H54 (cell line): ENCODE data around the gene PWP2.
"Not testable (repeated sequence)": the region's sequence is repeated elsewhere in the genome, so short reads cannot be mapped to it uniquely, and the experiment has no call there.

Experiments used
- DNase-seq: peaks from one replicate; pipeline ENCODE4 v3.0.0; 2011; ENCODE audit warnings: low spot score, mixed read lengths; ENCODE audit not compliant: insufficient read length
- FAIRE-seq: peaks from 3 replicates; lab custom pipeline; 2011; peaks lifted over from hg19 to GRCh38; lab: Jason Lieb, UNC
- POLR2A ChIP-seq: IDR thresholded peaks from 2 replicates; pipeline ENCODE4 v1.6.1; 2011; ENCODE audit warnings: low read depth, mild to moderate bottlenecking, low read length

PWP2 gene

DNA sequence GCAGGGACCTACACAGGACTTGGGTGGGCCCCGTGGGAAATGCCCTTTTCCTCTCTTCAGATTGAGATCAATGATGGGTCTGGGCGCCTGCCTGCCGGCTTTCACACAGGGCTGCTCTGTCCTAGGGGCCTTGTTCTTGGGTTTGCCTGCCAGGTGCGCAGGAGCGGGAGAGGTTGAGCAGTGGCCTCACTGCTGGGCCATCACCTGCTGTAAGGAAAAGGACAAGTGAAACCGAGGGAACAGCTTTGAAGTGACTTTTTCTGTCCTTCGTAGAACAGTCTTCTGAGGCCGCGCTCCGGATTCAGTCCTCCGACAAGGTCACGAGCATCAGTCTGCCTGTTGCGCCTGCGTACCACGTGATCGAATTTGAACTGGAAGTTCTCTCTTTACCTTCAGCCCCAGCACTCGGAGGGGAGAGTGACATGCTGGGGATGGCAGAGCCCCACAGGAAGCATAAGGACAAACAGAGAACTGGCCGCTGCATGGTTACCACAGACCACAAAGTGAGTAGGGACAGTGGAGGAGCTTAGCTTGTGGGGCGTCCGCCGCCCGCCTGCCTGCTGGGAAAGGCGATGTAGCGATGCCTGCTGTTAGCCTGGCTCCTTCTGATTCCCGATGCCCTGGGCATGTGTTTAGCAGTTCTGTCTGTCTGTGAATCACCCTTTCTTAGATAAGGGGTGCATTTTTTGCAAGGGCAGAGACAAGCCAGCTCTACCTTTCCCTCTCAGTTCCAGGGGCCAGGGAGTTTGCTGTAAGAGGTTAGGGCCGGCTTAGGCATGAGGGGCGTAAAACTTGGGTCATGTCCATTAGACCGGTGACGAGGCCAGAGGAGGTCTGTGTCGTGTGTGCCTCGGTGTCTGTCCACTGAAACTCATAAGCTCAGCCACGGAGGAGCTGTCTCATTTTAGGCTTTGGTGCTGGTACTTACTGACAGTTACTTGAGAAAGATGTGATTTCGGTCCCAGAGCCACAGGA is 19.5 kb upstream of the PWP2 start:
- no peak for TF ChIP-seq POLR2A
- FAIRE-seq (no peak), DNase-seq (no peak)

DNA sequence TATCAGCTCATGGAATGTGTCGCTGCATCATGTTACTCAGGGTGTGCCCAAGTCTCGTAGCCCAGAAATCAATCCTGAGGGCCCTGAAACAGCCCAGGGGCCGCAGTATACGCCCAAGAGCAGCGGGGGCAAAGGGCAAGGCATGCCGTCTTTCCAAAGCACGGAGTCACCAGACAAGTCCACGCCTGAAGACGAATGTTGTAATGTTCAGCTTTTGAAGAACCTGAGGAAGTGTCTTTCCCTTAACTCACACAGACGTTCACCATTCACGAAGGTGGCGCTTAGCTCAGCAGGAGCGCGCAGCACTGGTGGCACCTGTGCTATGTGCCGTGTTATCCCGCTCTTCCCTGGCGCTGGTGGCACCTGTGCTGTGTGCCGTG is 18.8 kb upstream of the PWP2 start:
- no peak for TF ChIP-seq POLR2A
- FAIRE-seq (no peak), DNase-seq (no peak)

DNA sequence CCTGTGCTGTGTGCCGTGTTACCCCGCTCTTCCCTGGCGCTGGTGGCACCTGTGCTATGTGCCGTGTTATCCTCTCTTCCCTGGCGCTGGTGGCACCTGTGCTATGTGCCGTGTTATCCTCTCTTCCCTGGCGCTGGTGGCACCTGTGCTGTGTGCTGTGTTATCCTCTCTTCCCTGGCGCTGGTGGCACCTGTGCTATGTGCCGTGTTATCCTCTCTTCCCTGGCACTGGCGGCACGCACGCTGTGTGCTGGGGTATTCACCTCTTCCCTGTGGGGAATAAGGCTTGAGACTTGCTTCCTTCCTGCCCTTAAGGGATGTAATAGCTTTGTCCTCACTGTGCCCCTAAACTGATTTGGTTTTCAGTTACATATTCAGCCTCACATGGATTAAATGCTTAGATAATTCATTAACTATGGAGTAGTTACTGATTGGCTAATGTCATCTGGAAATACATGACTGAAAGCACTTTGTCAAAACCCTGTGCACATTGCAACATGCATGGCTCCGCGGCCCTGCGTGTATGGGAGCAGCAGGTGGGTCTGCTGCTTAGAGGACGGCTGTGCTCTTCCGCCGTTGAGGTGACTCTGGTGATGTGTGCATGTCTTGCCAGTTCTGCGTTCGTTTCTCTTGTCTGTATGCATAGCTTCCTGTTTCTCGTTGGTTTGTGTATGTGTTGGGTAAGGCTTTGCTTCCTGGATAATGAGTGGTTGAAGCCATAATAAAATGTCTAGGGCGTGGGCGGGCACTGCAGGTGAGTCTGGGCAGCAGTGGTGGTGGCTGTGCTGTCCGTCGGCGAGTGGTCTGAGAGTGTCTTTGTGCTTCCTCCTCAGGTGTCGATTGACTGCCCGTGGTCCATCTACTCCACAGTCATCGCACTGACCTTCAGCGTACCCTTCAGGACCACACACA is 17.9 kb upstream of the PWP2 start:
- FAIRE-seq = no peak
- no peak for TF ChIP-seq POLR2A
- DNase-seq = no peak

DNA sequence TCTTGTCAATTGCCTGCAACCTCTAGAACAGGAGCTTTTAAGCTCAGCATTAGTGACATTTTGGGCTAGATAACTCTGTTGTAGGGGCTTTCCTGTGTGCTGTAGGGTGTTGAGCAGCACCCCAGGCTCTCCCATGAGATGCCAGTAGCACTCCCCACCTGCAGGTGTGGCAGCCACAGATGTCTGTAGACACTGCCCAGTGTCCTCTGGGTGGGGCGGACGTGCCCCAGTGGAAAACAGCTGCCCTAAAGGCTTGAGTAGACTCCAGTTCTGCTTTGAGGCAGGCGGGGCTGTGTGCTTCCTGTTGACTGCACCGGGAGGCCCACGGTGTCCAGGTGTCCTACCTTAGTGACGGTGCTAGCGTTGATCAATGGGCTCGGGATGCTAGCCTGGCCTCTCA is 16.9 kb upstream of the PWP2 start:
- no peak for DNase-seq
- no peak for FAIRE-seq
- TF ChIP-seq POLR2A = no peak

DNA sequence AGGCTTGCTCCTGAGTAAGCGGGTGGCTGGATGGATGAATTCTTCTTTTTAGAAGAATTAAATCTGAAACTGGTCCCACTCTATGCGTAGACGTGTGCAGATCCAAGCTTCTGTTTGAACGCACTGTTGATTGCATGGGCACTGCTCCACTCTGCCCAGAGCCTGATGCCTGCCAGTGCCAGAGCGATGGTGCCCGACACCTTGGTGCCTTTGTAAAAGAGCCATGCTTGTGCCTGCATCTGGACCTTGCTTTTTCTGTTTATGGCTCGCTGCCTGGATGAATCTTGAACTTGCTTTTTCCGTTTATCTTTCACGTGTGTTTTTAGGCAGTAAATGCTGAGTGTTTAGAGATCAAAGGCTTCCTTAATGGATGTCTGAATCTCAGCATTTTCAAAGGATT is 15.0 kb upstream of the PWP2 start:
- no peak for DNase-seq
- TF ChIP-seq POLR2A = no peak
- FAIRE-seq = no peak

DNA sequence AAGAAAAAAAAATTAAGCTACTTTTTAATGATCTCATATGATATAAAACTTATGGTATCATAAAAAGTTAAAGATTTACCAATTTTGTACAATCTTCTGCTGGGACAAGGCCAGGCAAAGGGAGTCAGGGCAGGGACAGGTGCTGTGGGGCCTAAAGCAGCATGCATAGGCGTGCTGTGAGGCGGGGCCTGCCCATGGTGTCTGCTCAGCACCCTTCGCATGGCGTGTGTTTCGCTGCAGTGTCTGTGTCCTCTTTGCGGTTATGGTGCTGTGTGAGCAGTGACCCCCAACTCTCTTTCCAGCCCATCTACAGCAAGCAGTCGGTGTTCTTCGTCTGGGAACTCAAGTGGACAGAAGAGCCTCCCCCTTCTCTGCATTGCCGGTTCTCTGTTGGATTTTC is 13.4 kb upstream of the PWP2 start:
- DNase-seq (no peak), FAIRE-seq (no peak)
- TF ChIP-seq POLR2A = no peak

DNA sequence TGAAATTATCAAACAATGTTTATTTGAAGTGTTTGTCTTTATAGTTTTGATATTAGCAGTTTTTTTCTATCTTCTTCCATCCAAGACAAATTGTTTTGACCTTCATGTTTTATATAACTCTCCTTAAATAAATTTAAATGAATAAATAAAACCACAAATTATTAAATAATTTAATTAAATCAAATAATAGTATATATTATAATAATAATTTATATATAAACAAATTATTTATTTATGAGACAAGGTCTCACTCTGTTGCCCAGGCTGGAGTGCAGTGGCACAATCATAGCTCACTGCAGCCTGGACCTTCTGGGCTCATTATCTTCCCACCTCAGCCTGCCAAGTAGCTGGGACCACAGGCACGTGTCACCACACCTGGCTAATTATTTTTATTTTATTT is 12.4 kb upstream of the PWP2 start:
- FAIRE-seq (no peak), DNase-seq (no peak)
- TF ChIP-seq POLR2A = no peak

DNA sequence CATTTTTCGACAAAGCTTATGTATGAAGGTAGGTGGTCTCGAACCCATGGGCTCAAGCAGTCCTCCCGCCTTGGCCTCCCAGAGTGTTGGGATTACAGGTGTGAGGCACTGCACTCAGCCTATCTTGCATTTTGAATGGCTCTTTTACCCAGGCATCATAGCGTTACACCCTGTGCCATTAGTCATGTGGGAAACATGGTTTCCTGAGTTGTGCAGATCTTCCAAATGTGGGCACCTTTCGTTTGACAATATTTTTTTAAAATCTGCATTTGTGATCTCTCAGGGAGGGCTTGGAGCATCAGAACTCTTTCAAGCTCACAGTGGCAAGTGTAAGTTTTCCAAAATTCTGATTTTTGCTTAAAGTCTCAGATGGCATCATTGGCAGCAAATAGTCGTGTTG is 8.7 kb upstream of the PWP2 start:
- FAIRE-seq, DNase-seq: not testable (repeated sequence)

DNA sequence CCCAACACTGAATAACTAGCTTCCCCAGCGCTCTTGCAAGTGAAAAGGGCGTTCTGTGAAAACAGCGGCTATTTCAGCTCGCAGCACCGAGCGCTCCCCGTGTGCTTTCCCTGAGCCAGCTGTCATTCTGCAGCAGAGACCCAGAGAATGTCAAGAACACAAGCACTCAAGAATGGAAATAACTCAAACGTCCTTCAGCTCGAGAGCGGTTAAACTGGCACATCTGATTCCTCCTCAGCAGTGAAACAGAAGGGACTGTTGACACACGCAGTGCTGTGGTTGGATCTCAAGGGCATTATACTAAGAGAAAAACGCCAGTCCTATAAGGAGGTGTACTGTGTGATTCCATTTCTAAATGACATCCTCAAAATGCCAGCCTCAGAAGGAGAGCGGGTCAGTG is 8.2 kb upstream of the PWP2 start:
- DNase-seq = not testable (repeated sequence)

DNA sequence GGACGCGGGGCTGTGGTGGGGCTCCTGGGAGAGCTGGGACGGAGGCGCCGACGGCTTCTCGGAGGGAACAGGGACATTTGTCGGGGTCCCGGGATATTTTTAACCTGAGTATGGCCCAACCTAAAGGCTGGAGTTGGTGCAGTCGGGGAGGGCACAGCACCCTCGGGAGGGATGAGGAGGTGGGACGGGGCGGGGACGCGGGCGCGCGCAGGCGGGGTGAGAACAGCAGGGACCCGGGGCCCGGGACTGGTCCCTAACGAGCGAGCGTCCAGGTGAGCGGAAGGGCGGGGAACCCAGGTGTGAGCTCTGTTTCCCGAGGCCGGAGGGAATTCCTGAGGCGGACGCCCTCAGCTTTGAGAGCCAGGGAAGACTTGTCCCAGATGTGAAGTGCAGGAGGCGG is 390 bp downstream of the PWP2 start:
- not testable (repeated sequence) for FAIRE-seq, DNase-seq

More for the DNA sequence above, 8.2 kb upstream of the PWP2 start:
- FAIRE-seq = not testable (repeated sequence)

DNA sequence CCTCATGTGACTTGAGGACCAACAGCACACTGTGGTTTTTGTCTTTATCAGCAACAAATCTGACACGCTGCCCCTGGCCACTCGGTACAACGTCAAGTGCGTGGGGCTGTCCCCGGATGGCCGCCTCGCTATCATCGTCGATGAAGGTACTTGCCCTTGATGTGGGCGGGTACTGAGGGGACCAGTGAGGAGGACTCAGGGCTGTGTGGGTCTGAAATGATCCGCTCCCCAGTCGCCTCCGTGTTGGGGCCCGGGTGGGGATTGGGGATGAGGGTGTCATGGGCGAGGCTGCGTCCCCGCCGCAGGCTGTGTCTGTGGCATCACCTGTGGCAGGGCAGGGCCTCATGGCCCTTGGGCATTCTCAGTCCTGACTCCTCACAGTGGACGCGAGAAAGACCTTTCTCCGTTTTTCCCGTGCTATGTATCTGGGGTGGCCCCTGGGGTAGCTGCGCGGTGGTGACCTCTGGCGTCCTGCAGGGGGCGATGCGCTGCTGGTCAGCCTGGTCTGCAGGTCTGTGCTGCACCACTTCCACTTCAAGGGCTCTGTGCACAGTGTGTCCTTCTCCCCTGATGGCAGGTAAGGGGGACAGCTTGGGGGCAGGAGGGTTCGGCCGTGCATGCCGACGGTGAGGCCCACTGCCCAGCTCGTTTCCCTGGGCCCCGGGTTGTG is 6.6 kb downstream of the PWP2 start:
- FAIRE-seq, DNase-seq: not testable (repeated sequence)

DNA sequence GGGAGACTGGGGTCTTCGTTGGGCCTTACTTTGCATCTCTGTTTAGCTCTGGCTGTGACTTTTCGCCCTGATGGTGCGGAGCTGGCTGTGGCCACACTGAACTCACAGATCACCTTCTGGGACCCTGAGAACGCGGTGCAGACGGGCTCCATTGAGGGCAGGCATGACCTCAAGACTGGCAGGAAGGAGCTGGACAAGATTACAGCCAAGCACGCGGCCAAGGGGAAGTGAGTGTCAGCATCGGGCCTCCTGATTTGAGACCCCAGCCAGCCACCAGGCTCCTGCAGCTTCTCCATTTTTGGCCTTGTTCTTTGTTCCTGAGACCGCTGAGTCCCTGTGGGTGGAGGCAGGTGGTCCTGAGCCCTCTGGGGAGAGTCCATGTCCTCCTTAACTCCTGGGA is 14.9 kb downstream of the PWP2 start:
- DNase-seq, FAIRE-seq: not testable (repeated sequence)

DNA sequence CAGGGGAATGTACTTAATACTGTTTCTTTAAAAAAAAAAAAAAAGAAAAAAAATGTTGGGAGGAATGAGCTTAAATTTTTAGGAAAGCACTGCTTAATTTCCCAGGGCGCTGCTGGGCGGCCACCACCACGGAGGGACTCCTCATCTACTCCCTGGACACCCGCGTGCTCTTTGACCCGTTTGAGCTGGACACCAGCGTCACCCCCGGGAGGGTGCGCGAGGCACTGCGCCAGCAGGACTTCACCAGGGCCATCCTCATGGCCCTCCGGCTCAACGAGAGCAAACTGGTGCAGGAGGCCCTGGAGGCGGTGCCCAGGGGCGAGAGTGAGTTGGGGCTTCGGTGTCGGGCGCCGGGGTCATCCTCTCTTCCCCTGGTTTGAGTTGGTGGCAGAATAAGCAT is 20.6 kb downstream of the PWP2 start:
- not testable (repeated sequence) for FAIRE-seq, DNase-seq

DNA sequence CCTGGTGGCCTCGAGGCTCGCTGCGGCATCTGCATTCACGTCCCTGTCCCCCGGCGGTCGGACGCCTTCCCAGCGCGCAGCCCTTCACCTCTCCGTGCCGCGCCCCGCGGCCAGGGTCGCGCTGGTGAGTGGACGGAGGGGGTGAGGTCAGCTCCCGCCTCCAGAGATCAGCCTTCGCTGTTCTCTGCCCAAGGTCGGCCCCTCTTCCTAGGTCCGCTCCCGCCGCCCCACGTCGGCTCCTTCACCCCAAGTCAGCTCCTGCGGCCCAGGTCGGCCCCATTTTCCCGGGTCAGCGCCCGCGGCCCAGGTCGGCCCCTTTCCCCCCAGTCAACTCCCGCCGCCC is 26.5 kb downstream of the PWP2 start:
- not testable (repeated sequence) for FAIRE-seq, DNase-seq

DNA sequence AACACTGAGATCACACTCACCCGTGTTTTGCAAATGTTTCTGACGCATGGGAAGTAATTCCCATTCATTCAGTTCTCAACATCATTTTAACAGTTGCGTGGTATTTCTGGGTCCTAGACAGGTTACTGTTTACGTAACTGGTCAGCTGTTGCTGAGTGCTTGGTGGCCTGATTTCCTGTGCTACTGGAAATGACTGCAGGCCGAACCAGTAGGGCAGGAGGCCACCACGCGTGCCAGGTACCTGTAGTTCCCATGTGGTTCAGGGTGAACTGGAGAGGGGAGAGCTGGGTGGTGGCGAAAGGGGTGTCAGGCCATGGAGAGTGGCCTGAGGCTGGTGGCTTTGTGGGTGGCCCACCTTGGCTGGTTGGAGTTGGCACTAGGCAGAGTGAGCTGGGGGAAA is 27.5 kb downstream of the PWP2 start:
- DNase-seq, FAIRE-seq: not testable (repeated sequence)

DNA sequence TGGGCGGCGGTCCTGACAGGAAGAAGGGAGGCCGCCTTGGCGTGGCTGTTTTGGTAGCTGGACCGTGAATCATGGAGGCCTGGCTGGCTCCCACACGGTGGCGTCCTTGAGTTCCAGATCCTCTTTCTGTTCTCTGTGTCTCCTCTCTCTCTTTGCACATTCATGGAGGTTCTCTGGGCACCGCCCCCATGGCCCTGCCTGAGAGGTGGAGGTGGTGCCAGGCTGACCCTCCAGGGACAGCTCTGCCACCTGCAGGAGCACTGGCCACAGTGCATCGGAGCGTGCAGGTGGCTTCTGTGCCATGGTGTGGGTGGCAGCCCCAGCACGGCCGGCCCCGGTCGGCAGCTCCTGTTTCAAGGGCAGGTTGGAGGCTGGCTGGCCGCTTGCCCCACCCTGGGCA is 30.8 kb downstream of the PWP2 start:
- DNase-seq, FAIRE-seq: not testable (repeated sequence)

DNA sequence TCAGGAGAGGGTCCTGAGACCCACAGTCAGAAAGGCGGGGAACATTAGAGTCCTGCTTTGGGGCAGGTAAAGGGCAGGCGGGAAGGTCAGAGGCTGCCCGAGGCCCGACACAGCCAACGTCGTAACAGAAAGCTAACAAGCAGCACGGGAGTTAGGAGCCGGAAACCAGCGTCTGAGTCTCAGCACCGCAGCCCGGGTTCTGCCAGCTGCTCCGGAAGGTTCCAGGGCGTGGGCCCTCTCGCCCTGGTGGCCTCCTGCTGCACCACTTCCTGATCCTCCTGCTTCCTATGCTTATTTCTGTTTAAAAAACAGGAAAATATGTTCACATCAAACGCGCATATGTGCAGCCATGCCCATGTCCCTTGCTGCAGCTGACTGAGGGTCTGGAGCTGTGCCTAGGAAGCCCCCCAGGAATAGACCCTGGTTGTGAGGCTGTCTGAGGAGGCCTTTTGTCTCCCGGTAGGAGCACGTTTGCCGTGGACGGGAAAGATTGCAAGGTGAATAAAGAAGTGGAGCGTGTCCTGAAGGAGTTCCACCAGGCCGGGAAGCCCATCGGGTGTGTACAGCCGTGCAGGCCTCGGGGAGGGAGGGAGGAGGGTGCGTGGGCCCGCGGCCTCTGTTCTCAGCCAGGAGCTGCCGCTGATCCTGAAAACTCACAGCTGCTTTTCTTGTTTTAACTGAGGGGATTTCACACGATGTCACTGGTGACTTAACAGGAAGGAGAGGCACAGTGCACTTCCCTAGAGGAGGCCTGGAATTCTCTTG is 32.8 kb downstream of the PWP2 start:
- FAIRE-seq, DNase-seq: not testable (repeated sequence)

DNA sequence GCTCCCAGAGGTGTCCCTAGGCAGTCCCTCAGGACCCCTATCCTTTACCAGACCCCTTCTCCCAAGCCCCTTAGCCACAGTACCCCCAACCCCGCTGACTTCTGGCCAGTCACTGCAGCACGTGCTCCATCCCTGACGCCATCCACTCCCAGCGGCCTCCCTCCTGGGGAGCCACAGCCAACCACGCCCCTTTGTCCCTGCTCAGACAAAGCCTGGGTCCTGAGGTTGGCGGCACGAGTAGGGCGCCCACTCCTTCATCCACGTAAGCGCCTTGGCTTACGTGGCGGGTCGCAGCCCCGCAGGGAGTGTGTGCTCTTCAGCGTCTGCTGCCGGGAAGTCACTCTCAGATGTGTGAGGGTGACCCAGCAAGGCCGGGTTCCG is 33.3 kb downstream of the PWP2 start:
- DNase-seq, FAIRE-seq: not testable (repeated sequence)

DNA sequence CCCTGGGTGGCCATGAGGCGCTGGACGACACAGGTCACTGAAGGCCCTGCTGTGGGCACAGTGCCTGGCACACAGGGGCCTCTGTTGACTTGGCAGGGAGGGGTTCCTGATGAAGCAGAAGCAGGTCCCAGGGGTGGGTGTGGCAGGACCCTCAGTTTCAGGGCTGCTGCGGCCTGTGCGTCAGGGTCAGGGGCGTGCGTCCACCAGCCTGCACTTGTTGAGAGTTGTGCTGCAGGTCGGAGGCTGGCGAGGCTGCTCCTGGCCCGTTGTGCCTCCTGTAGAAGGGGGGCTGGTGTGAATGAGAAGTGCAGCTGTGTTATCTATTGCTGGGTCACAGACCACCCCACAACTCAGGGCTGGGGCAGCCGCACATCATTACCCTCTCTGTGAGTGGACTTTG is 35.3 kb downstream of the PWP2 start:
- not testable (repeated sequence) for FAIRE-seq, DNase-seq
